NK-92 treated with Interleukin-12 subunit alpha and Interleukin-12 subunit beta, amount 100 ng/mL, for 24 hours (cell line): ENCODE data around the gene STXBP2.

Source experiments
- DNase-seq: peaks from one replicate; lab custom pipeline; 2025; lab: John Stamatoyannopoulos, UW

STXBP2 gene

GRCh38 chr19:7636691-7637373 is at the start of gene STXBP2:
Gene STXBP2 (plus strand): TSS chr19:7637110. CDS start chr19:7637150, 40 bp downstream.
- peak; percentile 64 for DNase-seq

GRCh38 chr19:7589822-7590221 is 47.1 kb upstream of the STXBP2 start:
- DNase-seq: no peak

- DNase-seq: no peak
Observed at GRCh38 chr19:7590256-7590655, 46.7 kb upstream of the STXBP2 start.

GRCh38 chr19:7595466-7596133 is 41.3 kb upstream of the STXBP2 start, which contains the start of gene CAMSAP3:
Gene CAMSAP3 (plus strand): TSS chr19:7595863. CDS start chr19:7596003, 140 bp downstream.
- DNase-seq: no peak

GRCh38 chr19:7596211-7596937 is 40.5 kb upstream of the STXBP2 start:
- DNase-seq: no peak

- no peak for DNase-seq
Observed at GRCh38 chr19:7597689-7598088, 39.2 kb upstream of the STXBP2 start.

GRCh38 chr19:7598180-7598579 is 38.7 kb upstream of the STXBP2 start:
- no peak for DNase-seq

- no peak for DNase-seq
Observed at GRCh38 chr19:7600721-7601120, 36.2 kb upstream of the STXBP2 start.

- no peak for DNase-seq
Observed at GRCh38 chr19:7602240-7602934, 34.5 kb upstream of the STXBP2 start.

GRCh38 chr19:7602935-7603497 is 33.9 kb upstream of the STXBP2 start:
- no peak for DNase-seq

GRCh38 chr19:7603919-7604318 is 33.0 kb upstream of the STXBP2 start:
- DNase-seq: no peak

GRCh38 chr19:7605490-7606222 is 31.3 kb upstream of the STXBP2 start:
- no peak for DNase-seq

GRCh38 chr19:7606289-7606688 is 30.6 kb upstream of the STXBP2 start:
- DNase-seq: no peak

GRCh38 chr19:7607212-7607873 is 29.6 kb upstream of the STXBP2 start:
- no peak for DNase-seq

- no peak for DNase-seq
Observed at GRCh38 chr19:7607874-7608560, 28.9 kb upstream of the STXBP2 start.

- DNase-seq: no peak
Observed at GRCh38 chr19:7610491-7611240, 26.2 kb upstream of the STXBP2 start.

GRCh38 chr19:7611541-7612279 is 25.2 kb upstream of the STXBP2 start:
- DNase-seq: no peak
